HepG2 (cell line): ENCODE results near the gene CTSA. TPM values are rescaled to one million over a fixed set of nuclear protein-coding genes. Genes with fewer than 3 reads are reported as not detected.

ENCODE experiments used
- DNMT3B ChIP-seq: conservative IDR thresholded peaks from 2 replicates; pipeline ENCODE4 v1.6.1; 2016; ENCODE audit warnings: missing biosample characterization, control low read depth
- DR1 ChIP-seq: sonication (generic); formaldehyde crosslinking; IDR thresholded peaks from 2 replicates; pipeline ENCODE4 v1.8.0; 2021; ENCODE audit warnings: mild to moderate bottlenecking, missing genetic modification reagents, inconsistent platforms
- HDAC2 ChIP-seq: sonication (generic); formaldehyde crosslinking; IDR thresholded peaks from 2 replicates; pipeline ENCODE4 v1.4.0; 2020; ENCODE audit warnings: missing genetic modification reagents
- HOXD1 ChIP-seq: sonication (generic); formaldehyde crosslinking; IDR thresholded peaks from 2 replicates; pipeline ENCODE4 v1.5.0; 2020; ENCODE audit warnings: missing genetic modification reagents
- KAT8 ChIP-seq: IDR thresholded peaks from 2 replicates; pipeline ENCODE4 v1.6.1; 2016; ENCODE audit warnings: missing genetic modification reagents, missing compliant biosample characterization
- KLF15 ChIP-seq: sonication (generic); formaldehyde crosslinking; IDR thresholded peaks from 2 replicates; pipeline ENCODE4 v1.8.1; 2023; ENCODE audit warnings: borderline replicate concordance, mild to moderate bottlenecking, inconsistent platforms, missing genetic modification reagents, mixed read lengths
- MIER3 ChIP-seq: IDR thresholded peaks from 2 replicates; pipeline ENCODE4 v1.6.1; 2016; ENCODE audit warnings: missing compliant biosample characterization, borderline replicate concordance
- NFRKB ChIP-seq: fragments of 450-650 bp; IDR thresholded peaks from 2 replicates; pipeline ENCODE4 v1.6.1; 2017
- NR2F2 ChIP-seq: IDR thresholded peaks from 2 replicates; pipeline ENCODE4 v1.6.1; 2012; ENCODE audit warnings: low read depth, inconsistent platforms, borderline replicate concordance
- PRMT3 ChIP-seq: sonication (generic); formaldehyde crosslinking; IDR thresholded peaks from 2 replicates; pipeline ENCODE4 v1.8.1; 2022; ENCODE audit warnings: low read depth, mild to moderate bottlenecking, moderate library complexity, missing genetic modification reagents, borderline replicate concordance
- RBAK ChIP-seq: sonication (generic); formaldehyde crosslinking; IDR thresholded peaks from 2 replicates; pipeline ENCODE4 v1.5.1; 2020; ENCODE audit warnings: mild to moderate bottlenecking, missing genetic modification reagents
- ZNF136 ChIP-seq: sonication (generic); formaldehyde crosslinking; IDR thresholded peaks from 2 replicates; pipeline ENCODE4 v1.8.1; 2022; ENCODE audit warnings: low read depth, mild to moderate bottlenecking, moderate library complexity, missing genetic modification reagents
- ZNF17 ChIP-seq: sonication (generic); formaldehyde crosslinking; IDR thresholded peaks from 2 replicates; pipeline ENCODE4 v1.5.0; 2020; ENCODE audit warnings: mild to moderate bottlenecking, missing genetic modification reagents
- ZNF775 ChIP-seq: sonication (generic); formaldehyde crosslinking; IDR thresholded peaks from 2 replicates; pipeline ENCODE4 v1.4.0; 2020; ENCODE audit warnings: missing genetic modification reagents, mild to moderate bottlenecking, moderate library complexity, borderline replicate concordance
- ZNF782 ChIP-seq: sonication (generic); formaldehyde crosslinking; IDR thresholded peaks from 2 replicates; pipeline ENCODE4 v1.4.0; 2020; ENCODE audit warnings: missing genetic modification reagents, mild to moderate bottlenecking, borderline replicate concordance
- ZNF792 ChIP-seq: IDR thresholded peaks from 2 replicates; pipeline ENCODE4 v1.6.1; 2016
- ZSCAN22 ChIP-seq: sonication (generic); formaldehyde crosslinking; IDR thresholded peaks from 2 replicates; pipeline ENCODE4 v1.4.0; 2020; ENCODE audit warnings: mild to moderate bottlenecking, missing genetic modification reagents
- polyA plus RNA-seq, 8 experiments: library from polyadenylated mRNA; depleted of rRNA in 3 of 8; stranded (reverse) in 7 of 8; unstranded in 1 of 8; fragments of >200 nt; fragmentation: Illumina TruSeq in 4 of 8; extraction: Trizol in 4 of 8; gene quantifications; 2 replicates each; pipeline versions ENCODE4 v1.2.1 to v1.2.3, GENCODE V29; 2011 to 2016; ENCODE audit warnings: low read depth in 4 of 8, missing spikeins in 1 of 8, mixed read lengths in 1 of 8; ENCODE audit not compliant: insufficient read depth in 1 of 8
- total RNA-seq, 5 experiments: library from RNA; depleted of rRNA; stranded (reverse); fragments of >200 nt; fragmentation: Illumina TruSeq; extraction: Trizol; gene quantifications; 2 replicates each; pipeline ENCODE4 v1.2.3, GENCODE V29; 2016; ENCODE audit warnings: low read depth in 1 of 5
- TF ChIP-seq, protein P1 (sequence below): sonication (generic); formaldehyde crosslinking; IDR thresholded peaks from 2 replicates; pipeline ENCODE4 v1.4.0; 2020; ENCODE audit warnings: missing genetic modification reagents, borderline replicate concordance
- TF ChIP-seq, protein P2 (sequence below): sonication (generic); formaldehyde crosslinking; IDR thresholded peaks from 2 replicates; pipeline ENCODE4 v1.5.1; 2020; ENCODE audit warnings: missing genetic modification reagents, mild to moderate bottlenecking, borderline replicate concordance
- TF ChIP-seq, protein P3 (sequence below): sonication (generic); formaldehyde crosslinking; IDR thresholded peaks from 2 replicates; pipeline ENCODE4 v1.4.0; 2020; ENCODE audit warnings: missing genetic modification reagents
- TF ChIP-seq, protein P4 (sequence below): IDR thresholded peaks from 2 replicates; pipeline ENCODE4 v1.6.1; 2016; ENCODE audit warnings: missing genetic modification reagents, missing compliant biosample characterization

CTSA gene
- total and polyA plus RNA-seq, 2 of the 13 experiments (the other 11 are each of a cell fraction or from before 2014, with no cell fraction given), result 202 to 231 TPM

DNA sequence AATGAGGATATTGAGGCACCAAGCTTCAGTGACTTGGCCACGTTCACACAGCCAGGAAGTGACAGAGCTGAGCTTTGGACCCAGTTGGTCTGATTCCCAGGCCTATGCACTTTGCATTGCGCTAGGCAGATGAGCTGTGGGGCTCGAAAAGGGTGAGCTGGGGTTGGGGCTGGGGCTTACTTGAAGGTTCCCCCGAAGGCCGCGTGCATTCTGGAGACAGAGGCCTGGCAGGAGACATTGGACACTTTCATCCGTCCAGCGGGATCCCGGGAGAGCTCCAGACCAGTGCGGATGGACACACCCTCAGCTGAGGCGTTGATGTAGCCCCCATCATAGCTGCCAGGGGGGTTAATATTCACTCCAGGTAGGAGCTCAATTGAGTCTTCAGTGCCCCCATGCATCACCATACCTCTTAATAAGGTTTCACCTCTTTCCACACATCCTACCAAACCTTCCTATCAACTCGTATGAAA is 18.2 kb downstream of the CTSA start (continued):
- TF ChIP-seq KAT8 (peak; percentile 72), HOXD1 (CRISPR knock-in tag) (no peak), ZSCAN22 (CRISPR knock-in tag) (no peak), PRMT3 (no peak), KLF15 (CRISPR knock-in tag) (no peak), ZNF136 (CRISPR knock-in tag) (no peak), ZNF17 (CRISPR knock-in tag) (no peak), MIER3 (CRISPR knock-in tag) (peak; percentile 62; the same call in 1 of the 2 replicates), NR2F2 (no peak), NFRKB (no peak), HDAC2 (CRISPR knock-in tag) (0 out of 2 replicates have a peak, but pooled peaks have one; percentile 60), RBAK (CRISPR knock-in tag) (peak; percentile 56; the same call in 1 of the 2 replicates), ZNF782 (CRISPR knock-in tag) (no peak), DR1 (CRISPR knock-in tag) (no peak), DNMT3B (no peak), ZNF775 (no peak), ZNF792 (CRISPR knock-in tag) (peak; percentile 23)
- TF ChIP-seq, protein P1, sequence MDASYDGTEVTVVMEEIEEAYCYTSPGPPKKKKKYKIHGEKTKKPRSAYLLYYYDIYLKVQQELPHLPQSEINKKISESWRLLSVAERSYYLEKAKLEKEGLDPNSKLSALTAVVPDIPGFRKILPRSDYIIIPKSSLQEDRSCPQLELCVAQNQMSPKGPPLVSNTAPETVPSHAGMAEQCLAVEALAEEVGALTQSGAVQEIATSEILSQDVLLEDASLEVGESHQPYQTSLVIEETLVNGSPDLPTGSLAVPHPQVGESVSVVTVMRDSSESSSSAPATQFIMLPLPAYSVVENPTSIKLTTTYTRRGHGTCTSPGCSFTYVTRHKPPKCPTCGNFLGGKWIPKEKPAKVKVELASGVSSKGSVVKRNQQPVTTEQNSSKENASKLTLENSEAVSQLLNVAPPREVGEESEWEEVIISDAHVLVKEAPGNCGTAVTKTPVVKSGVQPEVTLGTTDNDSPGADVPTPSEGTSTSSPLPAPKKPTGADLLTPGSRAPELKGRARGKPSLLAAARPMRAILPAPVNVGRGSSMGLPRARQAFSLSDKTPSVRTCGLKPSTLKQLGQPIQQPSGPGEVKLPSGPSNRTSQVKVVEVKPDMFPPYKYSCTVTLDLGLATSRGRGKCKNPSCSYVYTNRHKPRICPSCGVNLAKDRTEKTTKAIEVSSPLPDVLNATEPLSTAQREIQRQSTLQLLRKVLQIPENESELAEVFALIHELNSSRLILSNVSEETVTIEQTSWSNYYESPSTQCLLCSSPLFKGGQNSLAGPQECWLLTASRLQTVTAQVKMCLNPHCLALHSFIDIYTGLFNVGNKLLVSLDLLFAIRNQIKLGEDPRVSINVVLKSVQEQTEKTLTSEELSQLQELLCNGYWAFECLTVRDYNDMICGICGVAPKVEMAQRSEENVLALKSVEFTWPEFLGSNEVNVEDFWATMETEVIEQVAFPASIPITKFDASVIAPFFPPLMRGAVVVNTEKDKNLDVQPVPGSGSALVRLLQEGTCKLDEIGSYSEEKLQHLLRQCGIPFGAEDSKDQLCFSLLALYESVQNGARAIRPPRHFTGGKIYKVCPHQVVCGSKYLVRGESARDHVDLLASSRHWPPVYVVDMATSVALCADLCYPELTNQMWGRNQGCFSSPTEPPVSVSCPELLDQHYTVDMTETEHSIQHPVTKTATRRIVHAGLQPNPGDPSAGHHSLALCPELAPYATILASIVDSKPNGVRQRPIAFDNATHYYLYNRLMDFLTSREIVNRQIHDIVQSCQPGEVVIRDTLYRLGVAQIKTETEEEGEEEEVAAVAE, result no peak
- TF ChIP-seq, protein P2, sequence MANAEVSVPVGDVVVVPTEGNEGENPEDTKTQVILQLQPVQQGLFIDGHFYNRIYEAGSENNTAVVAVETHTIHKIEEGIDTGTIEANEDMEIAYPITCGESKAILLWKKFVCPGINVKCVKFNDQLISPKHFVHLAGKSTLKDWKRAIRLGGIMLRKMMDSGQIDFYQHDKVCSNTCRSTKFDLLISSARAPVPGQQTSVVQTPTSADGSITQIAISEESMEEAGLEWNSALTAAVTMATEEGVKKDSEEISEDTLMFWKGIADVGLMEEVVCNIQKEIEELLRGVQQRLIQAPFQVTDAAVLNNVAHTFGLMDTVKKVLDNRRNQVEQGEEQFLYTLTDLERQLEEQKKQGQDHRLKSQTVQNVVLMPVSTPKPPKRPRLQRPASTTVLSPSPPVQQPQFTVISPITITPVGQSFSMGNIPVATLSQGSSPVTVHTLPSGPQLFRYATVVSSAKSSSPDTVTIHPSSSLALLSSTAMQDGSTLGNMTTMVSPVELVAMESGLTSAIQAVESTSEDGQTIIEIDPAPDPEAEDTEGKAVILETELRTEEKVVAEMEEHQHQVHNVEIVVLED, result no peak
- TF ChIP-seq, protein P3, sequence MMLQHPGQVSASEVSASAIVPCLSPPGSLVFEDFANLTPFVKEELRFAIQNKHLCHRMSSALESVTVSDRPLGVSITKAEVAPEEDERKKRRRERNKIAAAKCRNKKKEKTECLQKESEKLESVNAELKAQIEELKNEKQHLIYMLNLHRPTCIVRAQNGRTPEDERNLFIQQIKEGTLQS (CRISPR knock-in tag), result no peak
- TF ChIP-seq, protein P4, sequence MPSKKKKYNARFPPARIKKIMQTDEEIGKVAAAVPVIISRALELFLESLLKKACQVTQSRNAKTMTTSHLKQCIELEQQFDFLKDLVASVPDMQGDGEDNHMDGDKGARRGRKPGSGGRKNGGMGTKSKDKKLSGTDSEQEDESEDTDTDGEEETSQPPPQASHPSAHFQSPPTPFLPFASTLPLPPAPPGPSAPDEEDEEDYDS (CRISPR knock-in tag), result peak; percentile 58; the same call in 1 of the 2 replicates
